MM.1S (cell line): ENCODE data around the gene DENND2A.

ENCODE experiments used
- DNase-seq: peaks from one replicate; pipeline ENCODE4 v3.0.0-alpha.2; 2015
- H2AFZ ChIP-seq: fragments of 300-600 bp; sonication (generic); 2 replicates; pipeline ENCODE4 v1.6.0; 2016; ENCODE audit warnings: antibody characterized with exemption, low read length
- H3F3A ChIP-seq: fragments of 300-600 bp; sonication (generic); 2 replicates; pipeline ENCODE4 v1.6.1; 2016; ENCODE audit warnings: mild to moderate bottlenecking, antibody characterized with exemption, low read length, moderate library complexity, mixed read lengths; ENCODE audit not compliant: insufficient read depth
- H3K27ac ChIP-seq: fragments of 300-600 bp; sonication (generic); 2 replicates; pipeline ENCODE4 v1.5.1; 2016; ENCODE audit warnings: mild to moderate bottlenecking, low read length
- H3K27me3 ChIP-seq: fragments of 300-600 bp; sonication (generic); replicated peaks from 2 replicates; pipeline ENCODE4 v1.6.0; 2016; ENCODE audit warnings: low read length; ENCODE audit not compliant: insufficient read depth
- H3K36me3 ChIP-seq: fragments of 300-600 bp; sonication (generic); replicated peaks from 2 replicates; pipeline ENCODE4 v1.6.1; 2016; ENCODE audit warnings: mild to moderate bottlenecking, low read length, mixed read lengths; ENCODE audit not compliant: insufficient read depth
- H3K4me1 ChIP-seq: fragments of 300-600 bp; sonication (generic); 2 replicates; pipeline ENCODE4 v1.6.1; 2016; ENCODE audit warnings: low read length, mixed read lengths
- H3K4me2 ChIP-seq: fragments of 300-600 bp; sonication (generic); 2 replicates; pipeline ENCODE4 v1.6.0; 2016; ENCODE audit warnings: low read depth, low read length
- H3K4me3 ChIP-seq: fragments of 300-600 bp; sonication (generic); 2 replicates; pipeline ENCODE4 v1.5.1; 2016; ENCODE audit warnings: low read length, mixed read lengths
- H3K79me2 ChIP-seq: fragments of 300-600 bp; sonication (generic); 2 replicates; pipeline ENCODE4 v1.6.1; 2016; ENCODE audit warnings: mixed run types, low read length, mixed read lengths
- H3K9ac ChIP-seq: fragments of 300-600 bp; sonication (generic); 2 replicates; pipeline ENCODE4 v1.6.1; 2016; ENCODE audit warnings: low read length, mixed read lengths
- H3K9me2 ChIP-seq: fragments of 300-600 bp; sonication (generic); replicated peaks from 2 replicates; pipeline ENCODE4 v1.6.1; 2016; ENCODE audit warnings: mild to moderate bottlenecking, low read length, mixed read lengths; ENCODE audit not compliant: insufficient read depth
- H3K9me3 ChIP-seq: fragments of 300-600 bp; sonication (generic); replicated peaks from 2 replicates; pipeline ENCODE4 v1.6.1; 2016; ENCODE audit warnings: mild to moderate bottlenecking, low read length, mixed read lengths; ENCODE audit not compliant: insufficient read depth
- H4K20me1 ChIP-seq: fragments of 300-600 bp; sonication (generic); 2 replicates; pipeline ENCODE4 v1.6.1; 2016; ENCODE audit warnings: mild to moderate bottlenecking, low read length, moderate library complexity, mixed read lengths; ENCODE audit not compliant: insufficient read depth
- EZH2 ChIP-seq: fragments of 300-600 bp; sonication (generic); optimal IDR thresholded peaks from 2 replicates; pipeline ENCODE3; 2017; ENCODE audit warnings: low read depth, mild to moderate bottlenecking, antibody characterized with exemption, low read length, mixed read lengths
- EZH2phosphoT487 ChIP-seq: fragments of 300-600 bp; sonication (generic); IDR thresholded peaks from 2 replicates; pipeline ENCODE4 v1.6.1; 2018; ENCODE audit warnings: antibody characterized with exemption, low read length
- TF ChIP-seq, protein P1 (sequence below): fragments of 300-600 bp; sonication (generic); IDR thresholded peaks from 2 replicates; pipeline ENCODE4 v1.5.1; 2016; ENCODE audit warnings: antibody characterized with exemption, low read length, mixed read lengths

Gene DENND2A

GRCh38 chr7:140686921-140687320 is 46.3 kb upstream of the DENND2A start:
- no peaks in the 10 kb centered on the region for H3K9me2 ChIP-seq
- H3K36me3 ChIP-seq, result no peaks in the 10 kb centered on the region
- no peaks in the 10 kb centered on the region for H3K79me2 ChIP-seq
- no peak overlapping the region for H3K4me2 ChIP-seq
- H3K4me1 ChIP-seq, result no peaks in the 10 kb centered on the region
- H3F3A ChIP-seq, result no peaks in the 10 kb centered on the region
- no peak overlapping the region for H3K9ac ChIP-seq
- no peak overlapping the region for H3K4me3 ChIP-seq
- no peak for DNase-seq
- no peak overlapping the region for H3K27ac ChIP-seq
- H3K9me3 ChIP-seq, result no peaks in the 10 kb centered on the region
- H2AFZ ChIP-seq, result no peak overlapping the region
- no peaks in the 10 kb centered on the region for H3K27me3 ChIP-seq
- H4K20me1 ChIP-seq, result no peaks in the 10 kb centered on the region
- no peak for TF ChIP-seq EZH2phosphoT487
- TF ChIP-seq EZH2, result no peak

DNA sequence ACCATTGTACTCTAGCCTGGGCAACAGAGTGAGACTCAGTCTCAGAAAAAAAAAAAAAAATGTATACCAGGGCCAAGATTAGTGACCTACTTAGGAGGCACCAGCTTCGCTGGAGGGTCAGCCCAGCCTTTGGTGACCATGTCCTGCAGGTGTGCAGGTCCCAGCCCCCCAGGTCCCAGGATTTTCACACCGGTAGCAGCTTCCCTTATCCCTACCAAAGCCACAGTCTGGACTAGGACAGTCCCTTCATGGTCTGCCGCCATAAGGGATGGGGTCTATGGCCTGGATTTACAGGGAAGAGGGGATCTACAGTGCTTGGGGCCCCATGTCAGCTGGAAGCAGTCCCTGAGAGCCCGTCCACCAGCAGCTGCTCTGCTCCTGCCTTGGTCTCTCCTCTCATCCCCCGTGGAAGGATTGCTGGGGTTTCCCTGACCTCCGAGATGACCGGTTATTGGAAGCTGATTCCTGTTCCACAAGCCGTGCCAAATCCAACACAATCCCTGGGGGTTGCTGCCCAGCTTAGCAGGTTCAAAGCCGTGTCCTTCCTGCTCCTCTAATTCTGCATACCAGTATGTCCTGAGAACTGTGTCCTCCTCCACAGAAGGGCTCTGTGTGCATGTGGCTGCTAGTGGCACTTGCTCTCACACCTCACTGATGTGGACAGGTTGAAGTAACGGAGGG is 44.9 kb upstream of the DENND2A start:
- no peaks in the 10 kb centered on the region for H3F3A ChIP-seq
- TF ChIP-seq EZH2, result no peak
- TF ChIP-seq, protein P1, sequence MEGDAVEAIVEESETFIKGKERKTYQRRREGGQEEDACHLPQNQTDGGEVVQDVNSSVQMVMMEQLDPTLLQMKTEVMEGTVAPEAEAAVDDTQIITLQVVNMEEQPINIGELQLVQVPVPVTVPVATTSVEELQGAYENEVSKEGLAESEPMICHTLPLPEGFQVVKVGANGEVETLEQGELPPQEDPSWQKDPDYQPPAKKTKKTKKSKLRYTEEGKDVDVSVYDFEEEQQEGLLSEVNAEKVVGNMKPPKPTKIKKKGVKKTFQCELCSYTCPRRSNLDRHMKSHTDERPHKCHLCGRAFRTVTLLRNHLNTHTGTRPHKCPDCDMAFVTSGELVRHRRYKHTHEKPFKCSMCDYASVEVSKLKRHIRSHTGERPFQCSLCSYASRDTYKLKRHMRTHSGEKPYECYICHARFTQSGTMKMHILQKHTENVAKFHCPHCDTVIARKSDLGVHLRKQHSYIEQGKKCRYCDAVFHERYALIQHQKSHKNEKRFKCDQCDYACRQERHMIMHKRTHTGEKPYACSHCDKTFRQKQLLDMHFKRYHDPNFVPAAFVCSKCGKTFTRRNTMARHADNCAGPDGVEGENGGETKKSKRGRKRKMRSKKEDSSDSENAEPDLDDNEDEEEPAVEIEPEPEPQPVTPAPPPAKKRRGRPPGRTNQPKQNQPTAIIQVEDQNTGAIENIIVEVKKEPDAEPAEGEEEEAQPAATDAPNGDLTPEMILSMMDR, result no peak
- TF ChIP-seq EZH2phosphoT487, result no peak
- H3K27ac ChIP-seq, result no peak overlapping the region
- no peaks in the 10 kb centered on the region for H3K9me2 ChIP-seq
- no peaks in the 10 kb centered on the region for H3K9me3 ChIP-seq
- H3K36me3 ChIP-seq, result no peaks in the 10 kb centered on the region
- H2AFZ ChIP-seq, result no peak overlapping the region
- H3K9ac ChIP-seq, result no peak overlapping the region
- no peak overlapping the region for H3K4me3 ChIP-seq
- no peaks in the 10 kb centered on the region for H3K79me2 ChIP-seq
- H3K27me3 ChIP-seq, result no peaks in the 10 kb centered on the region
- H3K4me1 ChIP-seq, result no peaks in the 10 kb centered on the region
- no peak for DNase-seq
- H4K20me1 ChIP-seq, result no peaks in the 10 kb centered on the region
- H3K4me2 ChIP-seq, result no peak overlapping the region

GRCh38 chr7:140684066-140684950 is 43.7 kb upstream of the DENND2A start:
- H3K36me3 ChIP-seq, result no peaks in the 10 kb centered on the region

More at GRCh38 chr7:140684066-140684950, 43.7 kb upstream of the DENND2A start:
- no peaks in the 10 kb centered on the region for H3K27me3 ChIP-seq
- H3K4me3 ChIP-seq, result no peak overlapping the region
- no peaks in the 10 kb centered on the region for H3K9me3 ChIP-seq
- no peak overlapping the region for H3K9ac ChIP-seq
- H3K79me2 ChIP-seq, result no peaks in the 10 kb centered on the region
- H3K27ac ChIP-seq, result no peak overlapping the region
- no peaks in the 10 kb centered on the region for H3K4me1 ChIP-seq
- TF ChIP-seq EZH2 (no peak), EZH2phosphoT487 (no peak)
- TF ChIP-seq, protein P1, result no peak
- H2AFZ ChIP-seq, result no peak overlapping the region
- H3F3A ChIP-seq, result no peaks in the 10 kb centered on the region
- no peak overlapping the region for H3K4me2 ChIP-seq
- DNase-seq, result no peak
- H3K9me2 ChIP-seq, result no peaks in the 10 kb centered on the region
- no peaks in the 10 kb centered on the region for H4K20me1 ChIP-seq
